ENCODE results near the gene TTLL1.
"Not testable (repeated sequence)": the region's sequence is repeated elsewhere in the genome, so short reads cannot be mapped to it uniquely, and the experiment has no call there.

Gene TTLL1

DNA sequence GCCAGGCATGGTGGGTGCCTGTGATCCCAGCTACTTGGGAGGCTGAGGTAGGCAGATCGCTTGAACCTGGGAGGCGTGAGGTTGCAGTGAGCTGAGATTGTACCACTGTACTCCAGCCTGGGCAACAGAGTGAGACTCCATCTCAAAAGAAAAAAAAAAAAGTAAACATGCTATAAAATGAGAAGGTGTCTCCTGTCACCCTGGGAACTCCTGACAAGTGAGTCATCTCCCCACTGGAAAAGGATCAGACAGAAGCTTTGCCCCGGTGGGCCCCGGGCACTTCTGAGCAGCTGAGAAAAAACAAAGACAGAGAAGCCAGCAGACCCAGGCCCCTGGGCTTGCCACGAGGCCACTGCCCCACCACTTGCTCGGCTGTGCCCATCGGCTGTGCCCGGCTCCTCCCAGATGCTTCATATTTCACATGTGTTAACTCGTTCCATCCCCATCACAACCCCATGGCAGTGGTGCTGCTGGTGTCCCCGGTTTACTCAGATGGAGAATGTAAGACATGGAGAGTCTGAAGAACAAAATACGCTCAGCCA is 22.3 kb downstream of the TTLL1 start:
- no peak for DNase-seq
- no peak for ATAC-seq

DNA sequence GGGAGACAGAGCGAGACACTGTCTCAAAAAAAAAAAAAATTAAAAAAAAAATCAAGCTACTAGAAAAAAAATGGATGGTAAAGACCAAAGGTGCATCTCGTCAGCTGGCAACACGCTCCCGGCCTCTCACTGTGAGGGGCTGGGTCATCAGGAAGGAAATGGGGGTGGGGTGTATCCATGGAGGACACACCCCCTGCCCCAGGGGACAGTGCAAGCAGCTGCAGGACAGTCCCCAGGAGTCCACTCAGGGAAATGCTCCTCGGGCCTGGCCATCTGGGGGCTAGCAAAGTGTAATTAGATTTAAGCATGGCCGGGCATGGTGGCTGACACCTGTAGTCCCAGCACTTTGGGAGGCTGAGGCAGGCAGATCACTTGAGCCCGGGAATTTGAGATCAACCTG is 23.1 kb downstream of the TTLL1 start:
- ATAC-seq (no peak), DNase-seq (no peak)

GRCh38 chr22:43060183-43060582 is 29.0 kb downstream of the TTLL1 start:
- DNase-seq (peak; percentile 71), ATAC-seq (peak; percentile 40)

DNA sequence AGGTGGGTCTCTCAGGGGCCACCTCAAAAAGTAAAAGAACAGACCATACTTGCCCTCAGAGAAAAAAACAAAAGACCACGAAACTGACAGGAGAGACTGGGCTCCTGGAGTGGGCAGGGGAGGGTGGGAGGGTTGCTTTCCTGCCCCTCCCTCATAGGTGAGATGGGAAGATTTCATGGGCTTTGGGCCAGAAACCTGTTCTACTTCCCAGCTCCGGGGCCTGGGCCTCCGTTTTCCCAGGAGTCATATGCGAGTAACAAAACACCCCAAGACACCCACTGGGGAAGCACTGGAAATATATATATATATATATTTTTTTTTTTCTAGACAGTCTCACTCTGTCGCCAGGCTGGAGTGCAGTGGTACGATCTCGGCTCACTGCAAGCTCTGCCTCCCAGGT is 31.6 kb downstream of the TTLL1 start:
- ATAC-seq (no peak), DNase-seq (no peak)

- no peak for DNase-seq
- no peak for ATAC-seq
Measured at GRCh38 chr22:43053176-43053575, 36.0 kb downstream of the TTLL1 start.

DNA sequence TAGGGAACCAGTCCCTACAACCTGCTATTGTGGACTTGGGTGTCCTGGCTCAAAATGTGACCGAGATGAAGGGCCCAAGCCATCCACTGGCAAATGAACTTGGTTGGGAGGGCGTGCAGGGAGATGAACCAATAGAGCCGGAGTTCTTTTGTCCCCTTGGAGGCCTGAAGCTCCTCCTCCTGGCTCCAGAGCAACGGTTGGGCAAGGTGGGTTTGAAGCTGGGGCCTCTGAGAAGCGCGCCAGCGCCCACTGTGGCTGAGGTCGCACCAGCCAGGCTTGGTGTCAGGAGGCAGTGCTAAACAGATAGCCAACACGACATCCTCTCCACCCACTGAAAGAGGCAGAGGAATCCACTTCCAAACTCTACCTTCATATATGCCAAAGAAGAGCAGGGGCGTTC is 38.2 kb downstream of the TTLL1 start:
- DNase-seq (no peak), ATAC-seq (no peak)

- ATAC-seq (no peak), DNase-seq (no peak)
Measured at GRCh38 chr22:43047605-43048004, 41.6 kb downstream of the TTLL1 start.

GRCh38 chr22:43044290-43044712 is 44.9 kb downstream of the TTLL1 start:
- DNase-seq, result no peak
- ATAC-seq, result no peak

DNA sequence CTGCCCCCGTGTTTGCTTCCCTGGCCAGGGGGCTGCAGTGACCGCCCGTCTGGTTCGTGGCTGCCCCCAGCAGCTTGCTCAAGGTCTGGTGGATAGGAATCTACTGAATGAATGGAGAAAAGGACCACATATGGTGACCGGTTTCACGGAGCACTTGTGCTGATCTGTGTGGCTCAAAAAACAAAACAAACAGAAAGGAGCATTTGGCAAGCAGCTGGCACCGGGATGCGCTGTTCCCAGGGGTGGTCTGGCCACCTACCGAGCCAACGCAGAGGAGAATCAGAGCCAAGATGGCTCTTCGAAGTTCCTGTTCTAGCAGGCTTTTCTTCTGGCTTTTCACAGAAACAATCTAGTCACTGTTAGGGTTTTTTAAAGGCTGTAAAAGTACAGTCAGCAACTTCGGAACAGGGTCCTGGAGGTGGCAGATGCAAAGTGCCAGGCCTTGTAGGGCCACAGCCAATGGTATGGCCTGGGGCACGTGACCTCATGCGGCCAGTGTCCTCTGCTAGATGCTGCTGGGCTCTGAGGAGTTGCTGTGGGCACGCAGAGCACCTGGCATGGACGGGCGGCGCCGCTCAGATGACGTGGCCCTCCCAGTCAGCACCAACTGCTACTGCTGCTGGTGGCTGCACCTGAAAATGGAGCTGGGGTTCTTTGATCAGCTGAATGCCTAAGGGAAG is 47.0 kb downstream of the TTLL1 start:
- ATAC-seq (no peak), DNase-seq (no peak)

DNA sequence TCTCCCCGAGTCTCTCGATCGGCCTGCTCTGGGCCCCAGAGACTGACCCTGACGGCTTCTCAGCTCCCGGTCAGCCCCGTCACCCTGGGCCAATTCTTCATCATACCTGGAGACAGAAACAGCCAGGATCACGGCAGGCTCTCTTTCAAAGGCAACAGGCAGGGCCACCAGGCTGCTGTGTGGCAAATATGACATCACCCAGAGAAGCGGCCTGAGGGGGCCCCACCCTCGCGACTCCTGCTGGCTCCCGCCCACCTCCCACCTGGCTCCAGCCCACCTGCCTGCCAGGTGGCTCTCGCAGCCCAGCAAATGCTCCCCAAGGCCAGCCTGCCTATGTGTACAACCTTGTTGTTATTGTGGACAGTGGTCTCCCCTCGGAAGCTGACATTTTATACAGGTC is 49.4 kb downstream of the TTLL1 start:
- ATAC-seq (no peak), DNase-seq (no peak)

GRCh38 chr22:43038325-43038724 is 50.9 kb downstream of the TTLL1 start:
- DNase-seq, result no peak
- no peak for ATAC-seq

DNA sequence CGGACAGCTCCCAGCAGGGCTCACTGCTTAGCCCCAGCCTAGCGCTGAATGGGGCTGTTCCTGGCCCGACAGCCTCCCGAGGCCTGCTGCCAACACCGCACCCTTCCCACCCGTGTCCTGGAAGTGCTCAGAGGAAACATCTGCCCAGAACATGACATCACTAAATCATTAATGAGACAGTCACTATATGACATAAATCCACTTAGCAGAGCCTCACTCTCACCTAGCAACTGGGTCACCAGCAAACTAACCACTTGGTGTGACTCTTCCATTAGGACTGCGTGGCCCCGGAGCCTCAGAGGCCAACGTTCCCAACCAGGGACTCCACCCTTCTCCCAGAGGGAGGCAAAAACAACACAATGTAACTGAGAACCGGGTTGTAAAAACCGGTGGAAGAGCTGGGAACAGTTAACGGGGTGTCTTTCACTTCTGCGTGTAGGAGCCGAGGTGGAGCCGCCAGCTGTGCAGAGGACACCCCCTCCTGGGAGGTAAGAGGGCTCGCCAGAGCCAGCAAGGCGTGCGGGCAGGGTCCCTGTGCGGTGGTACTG is 52.8 kb downstream of the TTLL1 start:
- DNase-seq (no peak), ATAC-seq (no peak)

DNA sequence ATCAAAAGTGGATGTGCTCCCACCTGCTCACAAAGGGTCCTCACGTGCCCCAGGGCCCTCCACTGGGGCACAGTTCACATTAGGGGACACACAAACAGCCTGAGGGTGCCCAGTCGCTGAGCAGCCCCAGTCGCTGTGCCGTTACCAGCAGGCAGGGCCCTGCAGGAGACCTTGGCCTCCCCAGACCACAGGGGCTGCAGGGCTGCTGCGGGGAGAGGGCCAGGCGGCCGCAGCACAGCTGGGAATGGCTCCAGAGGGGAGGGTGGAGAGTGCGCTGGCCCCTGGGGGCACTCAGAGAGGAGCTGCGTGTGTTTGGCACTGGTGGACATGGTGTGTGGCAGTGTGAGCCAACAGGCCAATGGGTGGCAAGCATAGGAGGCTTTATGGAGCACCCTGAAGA is 53.9 kb downstream of the TTLL1 start:
- ATAC-seq (no peak), DNase-seq (no peak)

GRCh38 chr22:43031617-43032016 is 57.6 kb downstream of the TTLL1 start:
- no peak for ATAC-seq
- DNase-seq, result no peak

DNA sequence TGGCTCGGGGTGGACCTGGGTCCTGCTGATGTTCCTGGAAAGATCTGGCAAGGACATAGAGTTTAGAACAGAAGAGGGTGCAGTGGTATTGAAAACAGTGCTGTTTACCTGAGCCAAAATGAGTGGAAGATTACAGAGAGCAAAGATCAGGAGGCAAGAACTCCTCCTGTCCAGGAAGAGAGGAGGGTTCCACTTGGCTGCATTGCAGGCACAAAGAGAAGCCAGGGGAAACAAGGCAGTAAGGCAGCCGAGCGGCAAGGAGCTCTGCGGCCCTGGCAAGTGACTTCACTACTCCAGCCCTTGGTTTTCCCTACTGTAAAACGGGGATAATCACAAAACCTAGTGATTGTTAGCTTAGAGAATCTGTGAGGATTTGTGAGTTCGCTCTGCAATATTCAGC is 70.6 kb downstream of the TTLL1 start:
- DNase-seq (no peak), ATAC-seq (no peak)

- no peak for ATAC-seq
- DNase-seq, result no peak
Measured at GRCh38 chr22:43017525-43018460, 71.4 kb downstream of the TTLL1 start.

DNA sequence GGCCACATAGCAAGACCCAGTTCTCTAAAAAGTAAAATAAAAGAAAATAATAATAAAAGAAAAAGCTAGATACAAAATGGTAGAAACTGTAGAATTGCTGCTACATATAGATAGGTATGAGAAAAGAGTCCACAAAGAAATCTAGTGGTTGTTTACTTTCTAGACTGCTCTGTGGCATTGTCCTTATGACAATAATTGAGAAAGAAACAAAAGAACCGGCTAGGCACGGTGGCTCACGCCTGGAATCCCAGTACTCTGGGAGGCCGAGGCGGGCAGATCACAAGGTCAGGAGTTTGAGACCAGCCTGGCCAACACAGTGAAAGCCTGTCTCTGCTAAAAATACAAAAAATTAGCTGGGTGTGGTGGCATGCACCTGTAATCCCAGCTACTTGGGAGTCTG is 73.0 kb downstream of the TTLL1 start:
- not testable (repeated sequence) for ATAC-seq

DNA sequence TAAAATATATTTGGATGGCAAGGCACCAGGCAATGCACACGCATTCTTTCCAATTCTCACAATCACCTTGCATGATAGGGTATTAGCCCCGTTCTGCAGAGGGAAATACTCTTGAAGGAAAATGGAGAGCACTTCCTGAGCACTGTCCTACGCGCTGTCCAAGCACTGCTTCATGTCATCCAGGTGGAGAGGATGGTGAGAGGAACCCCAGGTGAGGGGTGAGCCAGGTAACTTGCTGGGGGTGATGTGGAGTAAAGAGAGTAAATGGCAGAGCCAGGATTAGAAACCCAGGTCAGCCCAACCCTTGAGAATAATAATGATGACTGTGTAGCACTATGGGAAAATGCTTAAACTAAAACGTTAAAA is 73.5 kb downstream of the TTLL1 start:
- DNase-seq, result no peak
- no peak for ATAC-seq

More for the DNA sequence above, 73.0 kb downstream of the TTLL1 start:
- DNase-seq, result not testable (repeated sequence)

GRCh38 chr22:43014869-43015676 is 74.1 kb downstream of the TTLL1 start, which contains the start of gene PACSIN2:
Gene PACSIN2, minus strand, starts transcription at chr22:43015149. Its CDS starts 103,069 bp downstream, at chr22:42912080.
- DNase-seq (peak; percentile 99), ATAC-seq (peak; percentile 100)

DNA sequence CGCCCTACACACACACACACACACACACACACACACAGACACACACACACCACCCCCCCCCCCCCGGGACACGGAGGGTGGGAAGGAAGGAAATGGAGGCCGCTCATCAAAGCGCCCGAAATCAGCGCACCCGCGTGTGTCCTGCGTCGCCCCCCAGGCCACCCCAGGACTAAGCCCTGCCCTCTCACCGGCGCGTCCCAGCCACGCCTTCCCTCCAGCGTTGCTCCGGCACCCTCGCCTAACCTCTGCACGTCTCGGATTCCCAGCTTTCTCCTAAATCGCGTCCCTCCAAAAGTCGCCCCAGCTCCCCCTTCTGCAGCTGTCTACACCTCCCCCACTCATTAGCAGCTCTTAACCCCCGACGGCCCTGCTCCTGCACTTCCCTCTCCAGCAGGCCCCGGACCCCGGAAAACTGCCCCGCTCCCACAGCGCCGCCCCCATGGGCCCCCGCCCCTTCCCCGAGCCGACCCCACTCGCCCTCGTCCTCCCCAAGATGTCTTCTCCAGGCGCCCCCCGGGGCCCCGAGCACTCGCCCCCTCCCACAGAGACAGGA is 74.8 kb downstream of the TTLL1 start:
- ATAC-seq, result peak; percentile 8
- peak; percentile 47 for DNase-seq
